H1 (cell line): ENCODE data around the gene ZNF776. TPM values are rescaled to one million over a fixed set of nuclear protein-coding genes. Genes with fewer than 3 reads are reported as not detected.

ENCODE experiments used
- CTCF ChIA-PET: fragments of 300-600 bp; sonication (Branson Sonifier 250); formaldehyde crosslinking; loops from one replicate; lab custom pipeline; 2021; ENCODE audit not compliant: partially characterized antibody; lab: Charles Lee
- POLR2A ChIA-PET: fragments of 300-600 bp; sonication (Branson Sonifier 250); formaldehyde crosslinking; loops from one replicate; lab custom pipeline; 2021; ENCODE audit warnings: inconsistent platforms; ENCODE audit not compliant: partially characterized antibody; lab: Charles Lee
- DNase-seq, 2 experiments: peaks; one replicate each; pipeline versions ENCODE4 v3.0.0 to v3.0.0-alpha.2; 2010 to 2022; ENCODE audit warnings: low spot score in 2 of 2, low read depth in 1 of 2, mixed read lengths in 1 of 2
- FAIRE-seq: peaks from 2 replicates; lab custom pipeline; 2011; peaks lifted over from hg19 to GRCh38; lab: Jason Lieb, UNC
- H2AFZ ChIP-seq: 2 replicates; pipeline ENCODE4 v1.8.1; 2012; ENCODE audit warnings: low read length, inconsistent platforms
- H2AK5ac ChIP-seq: 2 replicates; pipeline ENCODE4 v1.6.1; 2013; ENCODE audit warnings: low read depth, low read length
- H2BK120ac ChIP-seq: replicated peaks from 2 replicates; pipeline ENCODE3; 2013; ENCODE audit warnings: low read depth, low read length, inconsistent platforms
- H2BK12ac ChIP-seq: 2 replicates; pipeline ENCODE4 v1.6.1; 2013; ENCODE audit warnings: low read depth, low read length
- H2BK15ac ChIP-seq: 2 replicates; pipeline ENCODE4 v1.6.1; 2013; ENCODE audit warnings: low read length
- H2BK20ac ChIP-seq: 2 replicates; pipeline ENCODE4 v1.6.1; 2013; ENCODE audit warnings: low read length
- H2BK5ac ChIP-seq: 2 replicates; pipeline ENCODE4 v1.6.1; 2013; ENCODE audit warnings: low read depth, low read length
- H3K14ac ChIP-seq: 2 replicates; pipeline ENCODE4 v1.6.1; 2013; ENCODE audit warnings: inconsistent platforms; ENCODE audit not compliant: insufficient read length
- H3K18ac ChIP-seq: 2 replicates; pipeline ENCODE4 v1.6.1; 2013; ENCODE audit warnings: low read length; ENCODE audit errors: extremely low read depth
- H3K23ac ChIP-seq: 2 replicates; pipeline ENCODE4 v1.6.1; 2013; ENCODE audit warnings: inconsistent platforms; ENCODE audit not compliant: insufficient read length
- H3K23me2 ChIP-seq: 2 replicates; pipeline ENCODE4 v1.6.1; 2013; ENCODE audit warnings: low read depth, low read length
- H3K27ac ChIP-seq: 2 replicates; pipeline ENCODE4 v1.6.1; 2011; ENCODE audit warnings: low read depth, low read length, inconsistent platforms
- H3K27me3 ChIP-seq, 4 experiments: replicated peaks in 1 of 4; 1 replicate in 1 of 4; 2 replicates in 3 of 4; pipeline versions ENCODE4 v1.6.1 to v1.8.1; 2011 to 2013; ENCODE audit warnings: low read length in 3 of 4, mild to moderate bottlenecking in 3 of 4, inconsistent platforms in 2 of 4, mixed read lengths in 2 of 4, moderate library complexity in 1 of 4; ENCODE audit not compliant: control insufficient read depth in 3 of 4, insufficient read depth in 3 of 4; ENCODE audit errors: extremely low read depth in 1 of 4
- H3K36me3 ChIP-seq, 4 experiments: 2 replicates each; pipeline versions ENCODE4 v1.6.1 to v1.8.1; 2011 to 2013; ENCODE audit warnings: mild to moderate bottlenecking in 4 of 4, low read length in 3 of 4, moderate library complexity in 2 of 4, control low read depth in 1 of 4, inconsistent platforms in 1 of 4; ENCODE audit not compliant: insufficient read depth in 4 of 4, control insufficient read depth in 2 of 4
- H3K4ac ChIP-seq: replicated peaks from 2 replicates; pipeline ENCODE3; 2013; ENCODE audit warnings: low read length, low read depth, mixed read lengths, inconsistent platforms; ENCODE audit not compliant: insufficient read length
- H3K4me1 ChIP-seq, 4 experiments: replicated peaks in 1 of 4; 1 replicate in 1 of 4; 2 replicates in 3 of 4; pipeline versions ENCODE4 v1.6.1 to v1.8.1; 2011 to 2013; ENCODE audit warnings: low read length in 3 of 4, inconsistent platforms in 2 of 4, mixed read lengths in 1 of 4; ENCODE audit not compliant: insufficient read depth in 4 of 4, control insufficient read depth in 3 of 4
- H3K4me2 ChIP-seq, 2 experiments: 2 replicates each; pipeline versions ENCODE4 v1.6.1 to v1.8.1; 2011 to 2013; ENCODE audit warnings: low read depth in 2 of 2, low read length in 2 of 2, control low read depth in 1 of 2, inconsistent platforms in 1 of 2, mild to moderate bottlenecking in 1 of 2; ENCODE audit not compliant: insufficient read depth in 1 of 2
- H3K4me3 ChIP-seq, 4 experiments: fragments of 200-600, 300-600 bp in 1 of 4; sonication (generic), shearing (Covaris generic), sonication (Bioruptor Twin) in 1 of 4; 2 replicates each; pipeline versions ENCODE4 v1.5.1 to v1.8.1; 2011 to 2016; ENCODE audit warnings: low read length in 4 of 4, low read depth in 3 of 4, control low read depth in 2 of 4, inconsistent platforms in 2 of 4, mild to moderate bottlenecking in 2 of 4, mixed read lengths in 1 of 4, moderate library complexity in 1 of 4; ENCODE audit not compliant: insufficient read depth in 2 of 4; ENCODE audit errors: extremely low read depth in 1 of 4
- H3K56ac ChIP-seq: replicated peaks from 2 replicates; pipeline ENCODE3; 2013; ENCODE audit warnings: low read depth, mild to moderate bottlenecking, mixed read lengths, low read length, inconsistent platforms; ENCODE audit not compliant: insufficient read length
- H3K79me1 ChIP-seq: 2 replicates; pipeline ENCODE4 v1.6.1; 2013; ENCODE audit warnings: low read depth, low read length, control low read depth
- H3K79me2 ChIP-seq, 2 experiments: 2 replicates each; pipeline versions ENCODE4 v1.6.1 to v1.8.1; 2012 to 2013; ENCODE audit warnings: low read length in 2 of 2, mild to moderate bottlenecking in 2 of 2, inconsistent platforms in 1 of 2; ENCODE audit not compliant: insufficient read depth in 2 of 2, control insufficient read depth in 1 of 2
- H3K9ac ChIP-seq, 4 experiments: replicated peaks in 1 of 4; 1 replicate in 1 of 4; 2 replicates in 3 of 4; pipeline versions ENCODE4 v1.6.1 to v1.8.1; 2011 to 2013; ENCODE audit warnings: low read depth in 3 of 4, low read length in 3 of 4, control low read depth in 2 of 4, mild to moderate bottlenecking in 2 of 4, moderate library complexity in 2 of 4, inconsistent platforms in 1 of 4; ENCODE audit errors: extremely low read depth in 1 of 4
- H3K9me3 ChIP-seq, 2 experiments: 2 replicates each; pipeline versions ENCODE4 v1.6.1 to v1.8.1; 2012 to 2013; ENCODE audit warnings: mild to moderate bottlenecking in 2 of 2, moderate library complexity in 2 of 2, control low read depth in 1 of 2, inconsistent platforms in 1 of 2, low read depth in 1 of 2, low read length in 1 of 2, mixed read lengths in 1 of 2; ENCODE audit not compliant: insufficient read depth in 2 of 2
- H4K20me1 ChIP-seq, 2 experiments: replicated peaks in 1 of 2; 2 replicates each; pipeline versions ENCODE3 to v1.8.1; 2011 to 2013; ENCODE audit warnings: inconsistent platforms in 2 of 2, low read length in 2 of 2, mild to moderate bottlenecking in 1 of 2; ENCODE audit not compliant: insufficient read depth in 2 of 2, control insufficient read depth in 1 of 2
- H4K5ac ChIP-seq: 2 replicates; pipeline ENCODE4 v1.6.1; 2013; ENCODE audit warnings: low read length, low read depth, mixed read lengths, inconsistent platforms; ENCODE audit not compliant: insufficient read length
- H4K8ac ChIP-seq: 2 replicates; pipeline ENCODE4 v1.8.0; 2013; ENCODE audit warnings: mild to moderate bottlenecking, moderate library complexity, low read length, inconsistent platforms; ENCODE audit not compliant: insufficient read depth; ENCODE audit errors: extremely low read depth
- H4K91ac ChIP-seq: replicated peaks from 2 replicates; pipeline ENCODE3; 2013; ENCODE audit warnings: low read length, mixed read lengths, inconsistent platforms; ENCODE audit not compliant: insufficient read length
- ATF3 ChIP-seq: IDR thresholded peaks from 2 replicates; pipeline ENCODE4 v1.6.1; 2011; ENCODE audit warnings: low read depth, mild to moderate bottlenecking, low read length; ENCODE audit not compliant: insufficient read depth
- SIRT6 ChIP-seq: IDR thresholded peaks from one replicate; pipeline ENCODE4 v1.7.1; 2012; ENCODE audit warnings: low read length, inconsistent platforms
- ZNF274 ChIP-seq: IDR thresholded peaks from 2 replicates; pipeline ENCODE4 v1.7.0; 2012; ENCODE audit warnings: low read length, borderline replicate concordance; ENCODE audit errors: extremely low read depth
- WGBS, 2 experiments: shearing (Covaris generic) in 1 of 2; methylation state at CpG; one replicate each; pipeline versions ENCODE4 v1.1.6 to v1.1.7; 2013 to 2015; ENCODE audit warnings: low lambda C conversion rate in 2 of 2, mixed read lengths in 2 of 2, inconsistent platforms in 1 of 2, low coverage in 1 of 2, missing lambda C conversion rate in 1 of 2; ENCODE audit not compliant: insufficient replicate concordance in 2 of 2, insufficient coverage in 1 of 2, insufficient read length in 1 of 2; ENCODE audit errors: extremely low coverage in 1 of 2, missing lambda C conversion rate in 1 of 2; 5-methylcytosine and 5-hydroxymethylcytosine counted together
- polyA plus RNA-seq, 7 experiments: library from polyadenylated mRNA; depleted of rRNA in 3 of 7; stranded (reverse) in 5 of 7; unstranded in 2 of 7; fragments of >200 nt in 5 of 7; fragments of 200-250 nt in 2 of 7; gene quantifications; 1 replicate in 5 of 7; 2 replicates in 1 of 7; 4 replicates in 1 of 7; pipeline versions ENCODE4 v1.2.1 to v1.2.3, GENCODE V29; 2011 to 2013; ENCODE audit warnings: missing spikeins in 2 of 7, mixed read lengths in 2 of 7
- total RNA-seq: library from RNA; stranded (reverse); fragmentation: NEBNext Ultra II Directional; extraction: Animal tissue kit (Norgen Biotek cat#: 25700); gene quantifications from 2 replicates; pipeline ENCODE4 v1.2.1, GENCODE V29; 2021

ZNF776 gene
- total and polyA plus RNA-seq, 2 of the 8 experiments (the other 6 are each of a cell fraction or from before 2014, with no cell fraction given) = 7.8 to 20.5 TPM

GRCh38 chr19:57709616-57710015 lies 37.0 kb upstream of the ZNF776 start:
- FAIRE-seq = no peak
- Histone ChIP-seq H3K4me1 (peaks cover 0 to 9% (median 4%) of the 10 kb centered on the region in 4 experiments; a peak in 5 of 7 replicates), H2AK5ac (no peak overlapping the region), H2BK5ac (no peak overlapping the region)
- TF ChIP-seq ATF3 (no peak), ZNF274 (no peak), SIRT6 (no peak)
- TF ChIP-seq, all 59 proteins: peak for 0
- ChIA-PET CTCF (interaction anchor here (0.8 to 0.9 kb wide), 2 partner anchors 38 to 42 kb away, joined by 3 to 4 read pairs; no protein-coding TSS in a partner anchor), POLR2A (interaction anchor here (0.6 to 6.0 kb wide), 36 partner anchors 9 to 444 kb away, joined by 3 to 51 read pairs (median 4); partner anchors contain the start of genes ZIK1, ZNF134, ZNF211 and ZNF416)
- no peak overlapping the region for H3K27ac ChIP-seq
- peaks cover 27% of the 10 kb centered on the region for H3K79me1 ChIP-seq
- peak overlapping the region; percentile 85 for H2AFZ ChIP-seq
- H2BK12ac ChIP-seq = no peak overlapping the region
- H4K91ac ChIP-seq = no peak overlapping the region
- H3K18ac ChIP-seq = no peak overlapping the region
- no peak overlapping the region for H4K5ac ChIP-seq
- H4K20me1 ChIP-seq = peaks cover 0 to 13% of the 10 kb centered on the region in 2 experiments
- WGBS, 2 experiments = 41% methylated on average over 15 of the region's 15 CpGs; no CpG with 5 or more reads in 1 of the 2 experiments
- H4K8ac ChIP-seq = 0 out of 2 replicates have a peak overlapping the region, but pooled peaks have one; percentile 37
- H3K56ac ChIP-seq = no peak overlapping the region
- peak overlapping the region; percentile 84 to 92 for H3K4me2 ChIP-seq
- no peaks in the 10 kb centered on the region for H3K9me3 ChIP-seq
- H3K79me2 ChIP-seq = peaks cover 12 to 38% of the 10 kb centered on the region in 2 experiments
- H3K4me3 ChIP-seq = peak overlapping the region; percentile 91 to 97 (median 94); a peak in 7 of 8 replicates
- H3K36me3 ChIP-seq = peaks cover 0 to 4% (median 4%) of the 10 kb centered on the region in 4 experiments; a peak in 6 of 8 replicates
- no peak overlapping the region for H2BK15ac ChIP-seq
- peak in 1 of 2 experiments; percentile 50 for DNase-seq
- no peak overlapping the region for H3K9ac ChIP-seq
- H3K23me2 ChIP-seq = peaks cover 13% of the 10 kb centered on the region
- H2BK20ac ChIP-seq = no peak overlapping the region
- H3K14ac ChIP-seq = no peak overlapping the region
- no peaks in the 10 kb centered on the region for H3K27me3 ChIP-seq
- no peak overlapping the region for H3K4ac ChIP-seq
- no peak overlapping the region for H3K23ac ChIP-seq
- no peak overlapping the region for H2BK120ac ChIP-seq
